RWPE1 (cell line): ENCODE data around the gene USP3.

Experiments used
- CTCF ChIA-PET: fragments of 350-600 bp; sonication (Branson Sonifier 250); formaldehyde crosslinking; extraction: SDS; loops from one replicate; lab custom pipeline; 2021; lab: Yijun Ruan, JAX
- POLR2A ChIA-PET: fragments of 400-600 bp; formaldehyde crosslinking; extraction: SDS; loops from one replicate; lab custom pipeline; 2020; ENCODE audit warnings: antibody characterized with exemption; ENCODE audit not compliant: low non-redundant PET; lab: Yijun Ruan, JAX
- DNase-seq: peaks from one replicate; pipeline ENCODE4 v3.0.0; 2012; ENCODE audit warnings: low spot score
- H3K27ac ChIP-seq: fragments of 450-650 bp; 2 replicates; pipeline ENCODE4 v1.5.1; 2017
- CTCF ChIP-seq: fragments of 450-650 bp; conservative IDR thresholded peaks from 2 replicates; pipeline ENCODE4 v1.5.1; 2017; ENCODE audit warnings: low read depth, mild to moderate bottlenecking

The USP3 gene

GRCh38 chr15:63524316-63525015 is 20.1 kb downstream of the USP3 start:
- ChIA-PET CTCF (no interaction called here), POLR2A (no interaction called here)
- no peak for DNase-seq
- no peak overlapping the region for H3K27ac ChIP-seq
- TF ChIP-seq CTCF: no peak

DNA sequence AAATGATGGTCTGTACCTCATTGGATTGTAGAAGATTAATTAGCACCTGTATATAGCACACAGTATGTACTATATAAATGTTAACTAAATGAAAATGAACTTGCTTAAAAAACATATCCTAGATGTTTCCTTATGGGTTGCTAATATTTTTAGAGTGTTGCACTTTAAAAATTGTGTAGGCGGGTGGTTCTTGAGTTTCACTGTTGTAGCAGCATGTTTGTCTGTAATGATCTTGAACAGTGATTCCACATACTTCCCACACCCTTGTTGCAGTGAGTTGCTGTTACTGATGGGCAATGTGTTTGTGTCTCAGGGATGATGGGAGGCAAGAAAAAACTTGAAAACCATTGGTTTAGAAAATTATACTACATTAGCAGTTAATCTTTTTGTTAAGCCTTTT is 22.0 kb downstream of the USP3 start:
- DNase-seq: no peak
- H3K27ac ChIP-seq: no peak overlapping the region
- no peak for TF ChIP-seq CTCF
- CTCF ChIA-PET: interaction anchor here (0.6 kb wide), 1 partner anchor 833 kb away, joined by 6 read pairs; no protein-coding TSS in a partner anchor
- POLR2A ChIA-PET: no interaction called here

GRCh38 chr15:63528138-63528659 is 23.8 kb downstream of the USP3 start:
- TF ChIP-seq CTCF: no peak
- ChIA-PET POLR2A (no interaction called here), CTCF (no interaction called here)
- no peak overlapping the region for H3K27ac ChIP-seq
- no peak for DNase-seq

GRCh38 chr15:63530235-63530634 is 25.8 kb downstream of the USP3 start:
- ChIA-PET POLR2A (no interaction called here), CTCF (interaction anchor here (0.8 kb wide), 1 partner anchor 11 kb away, joined by 3 read pairs; no protein-coding TSS in a partner anchor)
- TF ChIP-seq CTCF: no peak
- DNase-seq: no peak
- no peak overlapping the region for H3K27ac ChIP-seq

- no peak overlapping the region for H3K27ac ChIP-seq
- DNase-seq: no peak
- ChIA-PET CTCF (interaction anchor here (0.8 kb wide), 1 partner anchor 10 kb away, joined by 3 read pairs; no protein-coding TSS in a partner anchor), POLR2A (no interaction called here)
- TF ChIP-seq CTCF: no peak
These were observed 26.4 kb downstream of the USP3 start for GRCh38 chr15:63530752-63531299.

DNA sequence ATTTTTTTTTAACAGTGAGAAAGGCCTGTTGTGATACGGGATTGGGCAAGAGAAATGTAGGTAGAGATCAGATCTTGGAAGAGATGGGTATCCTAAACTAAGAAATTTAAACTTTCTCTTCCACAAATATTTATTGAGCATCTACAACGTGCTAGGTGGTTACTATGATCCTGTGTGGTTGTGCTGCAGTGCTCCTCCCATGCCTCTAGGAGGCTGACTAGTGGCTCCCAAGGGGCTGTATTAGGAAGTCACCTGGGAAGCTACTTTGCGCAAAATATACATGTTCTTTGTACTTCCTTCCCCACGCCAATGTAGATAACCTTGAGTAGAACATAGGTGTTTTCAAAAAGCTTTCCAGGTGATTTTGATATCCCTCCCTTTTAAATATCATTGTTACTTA is 27.2 kb downstream of the USP3 start:
- no peak overlapping the region for H3K27ac ChIP-seq
- POLR2A ChIA-PET: no interaction called here
- TF ChIP-seq CTCF: no peak
- DNase-seq: no peak
- CTCF ChIA-PET: interaction anchor here (0.5 kb wide), 1 partner anchor 17 kb away, joined by 6 read pairs; no protein-coding TSS in a partner anchor
